Activated gamma-delta T cell treated with anti-CD3 and anti-CD28 coated beads, Interleukin-2, amount 50 U/mL, for 16 hours (primary cell): Measurements from ENCODE around the gene COMP.

Source experiments
- DNase-seq: peaks from one replicate; pipeline ENCODE4 v3.0.0-alpha.2; 2020; ENCODE audit warnings: low read depth

Gene COMP

GRCh38 chr19:18768997-18769891, 21.9 kb downstream of the COMP start:
- no peak for DNase-seq

DNA sequence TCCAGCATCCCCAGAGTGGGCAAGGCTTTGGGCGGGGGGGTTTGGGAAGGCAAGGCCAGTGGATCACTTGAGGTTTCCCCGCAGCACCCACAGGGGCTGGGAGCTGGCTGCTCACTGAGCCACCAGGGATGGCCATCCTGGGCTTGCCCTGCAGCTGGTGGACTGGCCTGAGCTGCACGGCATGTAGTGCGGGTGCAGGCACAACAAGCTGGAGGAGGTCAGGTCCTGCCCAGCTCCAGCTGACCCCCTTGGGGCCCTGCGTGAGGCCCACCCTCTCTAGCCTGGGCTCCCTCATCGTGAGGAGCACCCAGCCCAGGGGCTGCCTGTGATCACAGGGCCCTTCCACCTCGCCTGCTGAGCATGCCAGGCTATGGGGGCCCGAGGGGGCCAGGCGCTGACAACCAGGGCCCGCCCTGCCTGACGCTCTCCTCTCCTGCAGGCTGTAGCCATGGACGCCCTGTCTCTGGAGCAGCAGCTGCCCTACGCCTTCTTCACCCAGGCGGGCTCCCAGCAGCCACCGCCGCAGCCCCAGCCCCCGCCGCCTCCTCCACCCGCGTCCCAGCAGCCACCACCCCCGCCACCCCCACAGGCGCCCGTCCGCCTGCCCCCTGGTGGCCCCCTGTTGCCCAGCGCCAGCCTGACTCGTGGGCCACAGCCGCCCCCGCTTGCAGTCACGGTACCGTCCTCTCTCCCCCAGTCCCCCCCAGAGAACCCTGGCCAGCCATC, 22.9 kb downstream of the COMP start:
- DNase-seq = no peak

DNA sequence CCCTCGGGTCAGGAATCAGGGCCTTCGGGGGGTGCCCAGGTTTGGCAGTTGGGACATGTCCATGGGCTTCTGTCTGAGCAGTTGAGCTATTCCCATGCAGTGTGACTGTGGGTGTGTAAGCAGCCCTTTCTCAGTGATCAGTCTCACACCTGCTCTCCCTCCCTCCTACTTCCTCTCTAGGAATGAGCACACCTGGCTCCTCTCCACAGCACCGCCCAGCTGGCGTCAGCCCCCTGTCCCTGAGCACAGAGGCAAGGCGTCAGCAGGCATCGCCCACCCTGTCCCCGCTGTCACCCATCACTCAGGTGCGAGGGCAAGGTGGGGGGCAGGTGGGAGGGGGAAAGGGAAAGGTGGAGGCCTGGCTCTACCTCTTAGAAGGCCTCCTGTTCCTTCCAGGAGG, 25.9 kb downstream of the COMP start:
- no peak for DNase-seq

DNA sequence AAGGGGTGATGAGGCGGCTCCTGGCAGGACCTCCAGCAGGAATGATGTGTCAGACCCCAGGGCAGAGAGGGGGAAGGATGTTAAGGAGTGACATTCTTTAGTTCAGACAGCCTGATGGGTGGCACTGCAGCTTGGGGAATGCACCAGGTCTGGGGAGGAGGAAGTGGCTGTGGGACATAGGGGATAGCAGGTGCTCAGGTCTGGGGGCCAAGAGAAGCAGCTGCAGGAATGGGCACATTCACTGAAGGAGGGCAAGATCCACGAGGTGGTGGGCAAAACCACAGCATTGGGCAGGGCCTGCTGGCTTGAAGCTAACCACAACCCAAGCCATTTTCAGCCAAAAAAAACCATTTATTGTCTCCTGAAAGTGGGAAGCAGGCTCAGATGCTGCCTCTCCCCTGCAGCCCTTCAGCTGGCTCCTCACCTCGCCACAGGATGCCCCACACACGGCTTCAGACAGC, 26.5 kb downstream of the COMP start:
- no peak for DNase-seq

DNA sequence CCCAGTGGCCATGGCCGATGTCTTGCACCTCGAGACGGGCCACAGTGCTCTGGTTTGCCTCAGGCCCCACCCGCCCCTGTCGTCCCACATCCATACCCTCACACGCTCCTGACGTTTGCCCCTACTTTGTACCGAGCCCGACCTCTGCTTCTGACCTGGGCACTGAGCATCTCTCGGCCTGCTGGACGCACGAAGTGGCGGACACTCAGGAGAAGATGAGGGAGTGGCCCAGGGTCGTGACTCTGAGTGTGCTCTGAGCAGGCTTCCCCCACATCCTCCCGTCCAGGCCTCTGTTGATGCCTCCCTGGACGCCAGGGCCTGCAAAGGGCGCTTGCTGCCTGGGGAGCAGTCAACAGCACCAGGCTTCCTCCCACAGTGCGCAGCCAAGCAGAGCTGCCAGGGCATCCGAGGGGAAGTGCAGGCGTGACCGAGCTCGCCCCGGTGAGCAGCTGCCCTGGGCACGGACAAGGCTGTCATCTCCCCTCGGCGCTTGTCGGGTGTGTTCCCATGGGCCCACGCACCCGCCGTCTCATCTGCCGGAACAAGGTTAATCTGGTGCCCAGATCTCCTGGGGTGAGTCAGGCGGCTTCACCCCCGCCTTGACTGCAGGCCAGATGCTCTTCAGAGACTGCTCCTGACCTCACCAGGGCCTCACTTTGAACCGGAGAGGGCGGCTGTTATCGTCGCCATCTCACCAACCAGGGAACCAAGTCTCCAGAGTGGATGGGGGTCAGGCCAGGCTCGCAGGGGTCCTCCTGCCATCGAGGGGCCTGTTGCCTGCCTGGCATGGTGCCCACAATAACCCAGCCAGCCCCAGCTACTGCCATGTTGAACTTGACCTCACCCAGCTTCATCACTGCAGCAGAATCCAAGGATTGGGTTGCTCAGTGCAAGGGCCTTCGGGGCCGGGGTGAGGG, 27.2 kb downstream of the COMP start:
- no peak for DNase-seq

DNA sequence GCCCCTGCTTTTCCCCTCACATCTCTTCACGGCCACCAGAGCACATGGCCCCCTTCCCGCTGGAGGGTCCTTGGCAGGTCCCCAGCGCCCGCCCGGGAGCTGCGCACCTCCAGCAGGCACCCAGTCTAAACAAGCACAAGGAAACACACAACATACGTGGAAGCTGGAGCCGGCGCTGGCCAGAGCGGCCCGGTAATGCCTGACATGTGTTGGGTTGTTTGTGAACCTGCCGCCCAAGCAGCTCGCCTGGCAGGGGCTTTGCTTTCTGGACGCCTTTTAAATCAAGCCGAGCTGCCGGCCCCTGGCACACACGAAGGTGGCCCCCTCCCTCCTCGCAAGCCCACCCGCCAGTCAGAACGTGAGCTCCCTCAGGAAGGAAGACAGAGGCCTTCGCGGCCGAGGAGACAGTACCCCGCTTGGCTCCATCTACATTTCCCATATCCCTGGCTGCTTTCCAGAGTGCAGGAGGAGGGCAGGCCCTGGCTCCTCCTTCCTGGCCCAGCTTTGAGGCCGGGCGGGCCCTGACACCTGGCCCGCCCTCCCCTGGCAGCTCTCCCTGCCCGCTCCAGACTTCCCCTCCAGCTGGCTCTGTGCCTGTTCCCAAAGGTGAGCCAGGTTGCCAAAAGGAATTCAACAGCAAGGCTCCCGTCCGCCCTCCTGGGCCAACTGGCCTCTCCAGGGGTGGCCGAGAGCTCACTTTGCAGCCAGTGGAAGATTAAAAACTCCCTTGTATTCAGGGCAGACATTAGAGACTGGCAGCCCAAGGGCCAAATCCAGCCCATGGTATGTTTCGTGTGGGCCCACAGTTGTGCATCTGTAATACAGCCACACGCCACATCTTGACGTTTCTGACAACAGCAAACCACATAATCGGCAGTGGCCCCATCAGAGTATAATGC, 28.7 kb downstream of the COMP start:
- DNase-seq = no peak

DNA sequence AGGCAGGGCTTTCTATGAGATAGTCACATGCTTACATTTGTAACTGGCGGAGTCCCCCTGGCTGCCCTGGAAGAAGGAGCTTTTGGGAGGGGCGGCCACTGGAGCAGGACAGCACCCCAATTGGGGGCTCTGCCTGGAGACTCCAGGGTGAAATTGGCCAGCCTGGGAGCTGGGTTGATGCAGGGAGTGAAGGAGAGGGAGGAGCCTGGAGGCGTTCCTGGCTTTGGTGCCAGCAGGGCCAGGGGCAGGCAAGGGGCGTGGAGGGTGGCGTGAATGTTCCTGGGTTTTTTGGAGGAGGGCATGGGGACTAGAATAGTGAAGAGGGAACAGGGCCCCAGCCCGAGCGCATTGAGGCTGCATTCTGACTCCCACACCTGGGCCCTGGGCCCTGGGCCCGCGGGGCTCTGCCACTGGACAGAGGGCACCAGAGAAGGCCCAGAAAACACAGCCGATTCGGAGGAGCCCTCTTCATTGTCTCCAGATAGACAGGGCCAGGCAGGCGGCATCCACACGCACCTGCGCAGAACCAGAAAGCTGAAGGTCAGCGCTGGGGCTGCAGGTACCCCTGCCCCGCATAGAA, 29.5 kb downstream of the COMP start:
- no peak for DNase-seq

DNA sequence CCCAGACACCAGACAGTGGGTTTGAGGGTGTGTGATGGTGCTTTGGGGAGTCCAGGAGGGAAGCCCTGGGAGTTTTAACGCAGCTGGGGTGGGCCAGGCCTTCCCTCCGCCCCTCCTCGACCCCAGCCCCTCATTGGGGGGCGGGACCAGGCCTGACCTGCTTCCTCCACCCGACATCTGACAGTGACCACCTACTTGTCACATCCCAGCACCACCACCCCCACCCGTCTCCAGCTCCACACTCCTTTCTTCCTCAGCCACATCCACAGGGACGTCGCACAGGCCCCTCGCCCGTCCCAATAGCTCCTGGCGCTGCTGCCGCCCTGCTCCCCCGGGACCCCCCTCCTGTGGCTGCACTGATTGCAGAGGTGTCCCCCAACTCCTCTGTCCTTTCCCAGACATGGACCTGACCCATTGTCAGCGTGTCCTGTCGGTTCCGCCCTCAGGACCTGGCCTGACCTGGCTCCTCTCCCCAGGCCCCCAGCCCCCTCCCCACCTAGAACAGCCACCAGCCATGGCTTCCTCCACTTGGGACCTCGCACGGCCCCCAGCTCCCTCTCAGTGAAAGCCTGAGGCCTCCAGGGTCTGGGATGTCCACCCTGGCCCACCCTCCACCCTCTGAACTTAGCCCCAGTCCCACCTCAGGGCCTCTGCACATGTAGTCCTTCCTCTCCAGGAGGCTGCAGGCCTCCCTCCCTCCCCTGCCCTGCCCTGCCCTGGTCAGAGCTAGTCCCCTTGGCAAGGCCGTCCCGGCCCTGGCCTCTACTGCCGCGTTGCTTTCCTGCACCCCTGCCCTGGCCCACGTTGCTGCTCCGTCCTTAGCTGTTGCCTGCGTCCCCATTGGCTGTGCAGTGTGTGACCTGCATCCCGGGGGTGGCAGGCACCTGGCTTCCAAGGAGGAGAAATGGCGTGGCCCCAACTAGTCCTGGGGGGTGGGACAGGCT, 30.4 kb downstream of the COMP start:
- no peak for DNase-seq

- no peak for DNase-seq
These were observed 31.1 kb downstream of the COMP start for GRCh38 chr19:18759995-18760426.

- DNase-seq = no peak
These were observed 31.7 kb downstream of the COMP start for GRCh38 chr19:18759304-18759994.

DNA sequence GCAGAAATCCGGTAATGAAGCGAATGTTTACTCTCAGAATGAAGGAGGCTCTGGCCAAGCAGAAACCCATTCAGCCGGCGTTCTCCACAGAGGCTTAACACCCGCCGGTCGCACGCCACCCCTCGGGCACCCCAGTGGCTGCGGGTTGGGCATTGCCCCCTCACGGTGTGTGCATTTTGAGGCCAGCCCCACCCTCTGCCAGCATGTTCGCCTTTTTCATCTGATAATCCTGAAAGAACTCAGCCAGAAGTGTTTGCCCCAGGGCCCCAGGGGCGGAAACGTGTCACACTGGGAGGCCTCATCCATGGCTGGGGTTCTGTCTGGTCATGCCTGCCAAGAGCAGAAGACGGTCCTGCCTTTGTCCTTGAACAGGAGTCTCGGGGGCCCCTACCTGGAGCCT, 34.2 kb downstream of the COMP start:
- no peak for DNase-seq

DNA sequence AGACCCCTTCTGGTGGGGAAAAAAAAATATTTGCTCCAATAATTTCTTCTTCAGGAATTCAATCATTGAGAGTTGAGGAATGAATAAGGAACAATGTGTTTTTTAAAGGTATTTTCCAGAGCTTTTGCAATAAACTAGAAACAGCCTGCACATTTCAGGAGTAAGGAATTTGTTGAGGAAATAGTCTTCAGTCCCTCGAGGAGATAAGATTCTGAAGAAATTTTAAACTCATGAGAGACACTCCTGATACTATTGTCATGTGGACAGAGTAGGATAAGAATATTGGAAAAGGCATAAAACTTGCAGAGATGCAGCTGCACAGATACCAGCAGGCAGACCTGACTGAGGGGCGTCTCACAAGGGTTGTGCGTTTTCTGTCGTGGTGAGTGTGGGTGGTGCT, 36.6 kb downstream of the COMP start:
- DNase-seq = no peak

- DNase-seq = no peak
These were observed 39.5 kb downstream of the COMP start for GRCh38 chr19:18751571-18751970.

DNA sequence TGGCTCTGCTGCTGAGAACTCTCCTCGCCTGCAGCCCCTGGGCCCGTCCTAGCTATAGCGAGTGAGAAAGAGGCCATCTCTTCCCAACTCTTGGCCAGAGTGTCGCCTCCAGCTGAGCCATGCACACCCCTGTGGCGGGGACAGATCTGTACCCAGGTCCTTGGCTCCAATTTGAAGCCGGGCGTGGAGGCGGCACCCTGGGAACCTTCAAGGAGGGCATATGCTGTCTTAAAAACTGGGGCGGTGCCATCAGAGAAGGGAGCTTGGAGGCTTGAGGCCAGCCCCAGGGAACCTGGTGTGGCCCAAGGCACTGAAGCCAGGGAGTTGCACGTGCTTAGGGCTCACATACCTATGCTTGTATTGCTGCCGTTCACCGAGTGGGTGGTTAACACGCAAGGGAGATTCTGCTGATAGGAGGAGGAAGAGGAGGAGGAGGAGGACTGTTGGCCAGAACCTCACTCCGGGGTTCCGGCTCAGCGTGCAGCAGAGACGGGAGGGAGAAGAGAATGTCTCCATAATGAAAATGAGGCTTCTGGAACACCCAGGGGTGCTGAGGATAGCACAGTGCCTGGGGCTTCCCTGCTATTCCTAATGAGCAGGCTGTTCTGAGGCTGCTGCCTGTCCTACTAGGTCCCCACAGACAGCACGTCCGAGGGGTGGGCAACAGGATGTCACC, 40.7 kb downstream of the COMP start:
- no peak for DNase-seq

DNA sequence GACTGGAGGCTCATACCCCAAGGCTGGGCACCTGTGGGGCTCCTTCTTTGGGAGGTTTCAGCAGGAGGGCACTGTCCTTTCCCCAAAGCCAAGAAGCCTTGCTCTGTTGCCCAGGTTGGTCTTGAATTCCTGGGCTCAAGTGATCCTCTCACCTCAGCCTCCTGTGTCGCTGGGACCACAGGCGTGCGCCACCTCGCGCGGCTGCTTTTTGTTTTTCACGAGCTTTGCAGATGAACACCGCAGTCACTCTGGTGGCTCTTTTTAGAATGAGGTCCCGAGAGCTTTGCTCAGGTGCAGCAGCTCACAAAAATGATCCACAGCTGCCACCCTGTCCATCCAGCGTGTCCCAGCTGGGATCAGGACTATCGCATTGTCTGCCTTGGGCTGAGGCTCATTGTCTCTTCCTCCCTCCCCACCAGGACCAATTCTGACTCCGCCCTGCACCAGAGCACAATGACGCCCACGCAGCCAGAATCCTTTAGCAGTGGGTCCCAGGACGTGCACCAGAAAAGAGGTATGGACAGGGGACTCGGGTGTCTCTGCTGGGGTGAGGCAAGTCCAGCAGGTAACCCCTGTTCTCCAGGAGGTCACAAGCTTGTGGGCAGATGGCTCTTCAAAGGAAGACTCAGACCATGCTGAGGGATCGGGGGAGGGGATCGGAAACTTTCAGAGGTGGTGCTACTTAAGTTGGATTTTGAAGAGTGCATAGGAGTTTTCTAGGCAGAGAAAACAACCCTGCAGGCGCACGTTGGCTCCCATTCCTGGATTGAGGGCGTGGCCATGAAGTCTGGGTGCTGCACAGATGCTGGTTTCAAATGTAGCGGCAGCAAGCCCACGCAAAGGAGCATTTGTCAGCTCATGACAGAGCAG, 41.5 kb downstream of the COMP start:
- DNase-seq = no peak

DNA sequence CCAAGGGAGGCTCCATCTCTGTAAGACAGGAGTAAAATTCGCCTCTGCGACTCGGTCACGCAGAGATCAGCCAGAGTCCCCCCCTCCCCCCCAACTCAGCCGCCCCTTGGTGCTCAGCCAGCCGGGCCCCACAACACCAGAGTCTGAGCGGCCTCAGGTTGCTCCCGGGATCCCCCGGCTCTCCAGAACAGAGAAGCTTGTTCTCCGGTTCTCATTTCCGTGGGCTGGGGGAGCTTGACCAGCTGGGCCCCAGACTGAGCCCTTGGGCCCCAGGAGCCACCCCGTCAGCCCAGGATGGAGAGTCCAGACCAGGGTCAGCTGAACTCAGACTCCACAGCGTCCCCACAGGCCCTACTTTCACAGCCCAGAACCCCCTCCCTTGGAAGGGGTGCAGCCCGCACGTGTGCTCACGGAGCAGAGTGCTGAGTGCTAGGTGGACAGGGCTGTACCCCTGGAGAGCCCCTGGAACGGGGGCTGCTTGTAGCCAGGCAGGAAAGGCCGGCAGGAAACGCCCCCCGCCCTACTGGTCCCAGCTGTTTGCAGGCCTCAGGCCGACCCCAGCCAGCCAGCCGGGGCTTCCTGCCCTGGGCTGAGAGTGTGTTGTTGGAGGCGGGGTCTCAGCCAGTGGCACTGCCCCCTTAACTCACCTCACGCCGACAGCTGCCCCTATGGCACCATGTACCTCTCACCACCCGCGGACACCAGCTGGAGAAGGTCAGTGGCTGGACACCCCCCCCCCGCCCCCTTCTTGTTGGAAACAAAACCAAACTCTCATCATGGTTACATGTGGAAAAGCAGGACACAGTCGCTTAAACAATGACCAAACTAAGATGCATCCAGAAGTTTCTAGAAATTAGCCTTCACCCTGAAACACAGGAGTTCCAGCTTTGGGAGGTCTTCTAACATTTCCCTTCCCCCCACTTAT, 44.4 kb downstream of the COMP start:
- DNase-seq = no peak
